ENCODE results near the gene FGF9.

The FGF9 gene

DNA sequence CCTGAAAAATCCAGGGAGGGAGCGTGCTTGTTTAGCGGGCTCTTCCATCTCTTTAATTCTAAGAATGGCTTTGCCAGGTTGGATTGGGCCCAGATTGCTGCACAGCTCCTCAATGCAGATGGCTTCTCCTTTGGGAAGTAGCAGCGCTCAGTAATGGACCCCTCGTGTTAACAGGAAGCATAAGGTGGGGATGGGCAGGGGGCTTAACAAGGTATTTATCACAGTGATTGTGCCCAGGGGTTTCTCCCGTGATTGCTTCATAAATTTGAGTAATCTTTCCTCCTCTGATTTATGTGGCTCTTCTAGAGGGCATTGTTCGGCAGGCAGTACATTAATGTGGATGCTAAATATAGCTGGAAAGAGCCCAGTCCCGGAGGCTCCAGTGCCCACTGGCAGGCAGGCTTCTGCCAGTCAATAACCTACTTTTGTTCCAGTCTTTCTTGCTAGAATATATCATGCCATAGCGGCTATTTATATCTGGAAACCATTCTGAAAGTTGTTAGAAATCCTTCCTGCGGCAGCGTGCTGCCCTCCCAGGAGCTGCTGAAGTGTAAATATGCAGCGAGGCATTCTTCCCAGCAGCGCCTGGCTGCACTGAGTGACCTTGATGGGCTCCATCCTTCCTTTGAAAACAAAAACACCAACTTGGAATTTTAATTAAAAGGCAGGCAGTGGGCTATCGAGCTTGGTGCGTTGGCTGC lies 65.0 kb downstream of the FGF9 start:
- H3K27me3 Mint-ChIP-seq = peaks cover 20% of the 10 kb centered on the region

DNA sequence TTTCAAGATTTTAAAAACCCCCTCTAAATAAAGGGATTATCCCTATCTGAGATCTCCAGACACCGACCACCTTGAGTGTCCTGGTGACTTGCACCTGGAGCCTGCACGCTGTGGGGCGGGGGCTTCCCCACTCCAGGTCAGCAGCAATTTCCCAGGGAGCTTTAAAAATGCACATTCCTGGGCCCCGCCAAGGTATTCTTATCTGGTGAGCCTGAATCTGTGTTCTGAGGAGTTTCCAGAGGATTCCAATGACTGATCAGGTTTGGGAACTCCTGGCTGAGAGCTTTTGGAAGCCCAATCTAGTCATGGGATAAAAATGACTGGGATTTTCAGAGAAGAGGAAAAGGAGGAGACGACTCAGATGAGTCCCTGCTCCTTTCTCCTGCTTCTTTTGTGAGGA lies 66.1 kb downstream of the FGF9 start:
- H3K27ac Mint-ChIP-seq (ENCODE audit: low read depth) = no peak overlapping the region
- no peaks in the 10 kb centered on the region for H3K4me1 Mint-ChIP-seq
- no peak for ATAC-seq (replicated peaks; ENCODE audit: extremely low read depth, poor library complexity, severe bottlenecking)
- no peak for DNase-seq (ENCODE audit: low spot score in 2 of 2)
- peaks cover 18% of the 10 kb centered on the region for H3K27me3 Mint-ChIP-seq
- no peaks in the 10 kb centered on the region for H3K36me3 Mint-ChIP-seq (ENCODE audit: insufficient read depth)
- no peaks in the 10 kb centered on the region for H3K9me3 Mint-ChIP-seq
- H3K4me3 Mint-ChIP-seq = no peak overlapping the region

More for the DNA sequence above, 65.0 kb downstream of the FGF9 start:
- ATAC-seq (replicated peaks; ENCODE audit: extremely low read depth, poor library complexity, severe bottlenecking) (no peak), DNase-seq (ENCODE audit: low spot score in 2 of 2) (no peak)
- no peaks in the 10 kb centered on the region for H3K36me3 Mint-ChIP-seq (ENCODE audit: insufficient read depth)
- H3K4me1 Mint-ChIP-seq = no peaks in the 10 kb centered on the region
- no peaks in the 10 kb centered on the region for H3K9me3 Mint-ChIP-seq
- H3K4me3 Mint-ChIP-seq = no peak overlapping the region
- no peak overlapping the region for H3K27ac Mint-ChIP-seq (ENCODE audit: low read depth)

DNA sequence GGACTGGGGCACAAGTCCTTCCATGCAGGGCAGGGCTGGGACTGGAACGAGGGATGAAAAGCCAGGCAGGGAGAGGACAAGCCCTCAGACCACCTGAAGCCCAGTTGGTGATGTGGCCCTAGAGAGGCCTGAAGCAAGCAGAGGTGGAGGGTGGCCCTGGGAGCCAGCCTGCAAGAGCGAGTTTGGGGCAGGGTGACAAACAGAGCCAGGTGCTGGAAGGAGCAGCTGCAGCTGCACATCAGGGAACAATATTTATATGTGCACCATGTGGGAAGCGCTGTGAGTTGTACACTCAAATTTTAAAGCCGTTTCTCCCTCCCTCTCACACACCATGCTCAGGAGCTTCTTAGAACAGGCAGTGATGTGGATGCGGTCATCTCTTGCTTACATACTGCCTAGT lies 67.8 kb downstream of the FGF9 start:
- no peaks in the 10 kb centered on the region for H3K4me1 Mint-ChIP-seq
- H3K9me3 Mint-ChIP-seq = no peaks in the 10 kb centered on the region
- peaks cover 18% of the 10 kb centered on the region for H3K27me3 Mint-ChIP-seq
- no peak for DNase-seq (ENCODE audit: low spot score in 2 of 2)
- no peak for ATAC-seq (replicated peaks; ENCODE audit: extremely low read depth, poor library complexity, severe bottlenecking)
- H3K36me3 Mint-ChIP-seq (ENCODE audit: insufficient read depth) = no peaks in the 10 kb centered on the region
- no peak overlapping the region for H3K4me3 Mint-ChIP-seq
- no peak overlapping the region for H3K27ac Mint-ChIP-seq (ENCODE audit: low read depth)

GRCh38 chr13:21739771-21740170 lies 68.9 kb downstream of the FGF9 start:
- H3K4me3 Mint-ChIP-seq = no peak overlapping the region
- H3K27me3 Mint-ChIP-seq = peaks cover 18% of the 10 kb centered on the region
- no peaks in the 10 kb centered on the region for H3K36me3 Mint-ChIP-seq (ENCODE audit: insufficient read depth)
- H3K4me1 Mint-ChIP-seq = no peaks in the 10 kb centered on the region
- no peaks in the 10 kb centered on the region for H3K9me3 Mint-ChIP-seq
- no peak for DNase-seq (ENCODE audit: low spot score in 2 of 2)
- H3K27ac Mint-ChIP-seq (ENCODE audit: low read depth) = no peak overlapping the region
- no peak for ATAC-seq (replicated peaks; ENCODE audit: extremely low read depth, poor library complexity, severe bottlenecking)

GRCh38 chr13:21741396-21741979 lies 70.6 kb downstream of the FGF9 start:
- ATAC-seq (replicated peaks; ENCODE audit: extremely low read depth, poor library complexity, severe bottlenecking) = no peak
- Mint-ChIP-seq H3K27ac (ENCODE audit: low read depth) (no peak overlapping the region), H3K4me3 (no peak overlapping the region), H3K36me3 (ENCODE audit: insufficient read depth) (no peaks in the 10 kb centered on the region), H3K27me3 (peaks cover 18% of the 10 kb centered on the region), H3K4me1 (no peaks in the 10 kb centered on the region), H3K9me3 (no peaks in the 10 kb centered on the region)
- DNase-seq (ENCODE audit: low spot score in 2 of 2) = no peak

DNA sequence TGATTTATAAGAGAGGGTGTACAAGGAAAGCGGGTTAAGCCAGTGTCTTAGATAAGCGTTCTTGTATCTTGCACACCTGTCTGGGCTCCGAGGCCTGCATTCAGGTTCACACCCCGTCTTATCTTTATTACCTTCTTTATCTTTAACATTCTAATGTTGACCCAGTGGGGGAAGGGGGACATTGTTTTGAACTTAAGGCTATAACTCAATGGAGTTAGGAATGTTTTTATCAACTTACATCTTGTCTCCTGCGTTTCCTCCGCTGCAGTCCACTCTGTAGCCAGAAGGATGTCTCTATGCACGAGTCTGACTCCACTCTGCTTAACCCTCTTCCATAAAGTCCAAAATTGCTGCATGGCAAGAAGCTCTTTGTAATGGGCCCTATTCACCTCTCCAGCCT lies 71.2 kb downstream of the FGF9 start:
- no peak for DNase-seq (ENCODE audit: low spot score in 2 of 2)
- Mint-ChIP-seq H3K4me1 (no peaks in the 10 kb centered on the region), H3K27ac (ENCODE audit: low read depth) (no peak overlapping the region), H3K9me3 (no peaks in the 10 kb centered on the region), H3K27me3 (peaks cover 18% of the 10 kb centered on the region), H3K36me3 (ENCODE audit: insufficient read depth) (no peaks in the 10 kb centered on the region), H3K4me3 (no peak overlapping the region)
- no peak for ATAC-seq (replicated peaks; ENCODE audit: extremely low read depth, poor library complexity, severe bottlenecking)

- no peak for ATAC-seq (replicated peaks; ENCODE audit: extremely low read depth, poor library complexity, severe bottlenecking)
- DNase-seq (ENCODE audit: low spot score in 2 of 2) = no peak
- Mint-ChIP-seq H3K36me3 (ENCODE audit: insufficient read depth) (no peaks in the 10 kb centered on the region), H3K4me1 (no peaks in the 10 kb centered on the region), H3K9me3 (no peaks in the 10 kb centered on the region), H3K27ac (ENCODE audit: low read depth) (no peak overlapping the region), H3K4me3 (no peak overlapping the region), H3K27me3 (peaks cover 4% of the 10 kb centered on the region)
Measured at GRCh38 chr13:21744149-21744548, 73.3 kb downstream of the FGF9 start.

GRCh38 chr13:21745307-21745706 lies 74.4 kb downstream of the FGF9 start:
- Mint-ChIP-seq H3K27ac (ENCODE audit: low read depth) (no peak overlapping the region), H3K36me3 (ENCODE audit: insufficient read depth) (no peaks in the 10 kb centered on the region), H3K9me3 (no peaks in the 10 kb centered on the region), H3K4me1 (no peaks in the 10 kb centered on the region), H3K27me3 (no peaks in the 10 kb centered on the region), H3K4me3 (no peak overlapping the region)
- ATAC-seq (replicated peaks; ENCODE audit: extremely low read depth, poor library complexity, severe bottlenecking) (no peak), DNase-seq (ENCODE audit: low spot score in 2 of 2) (no peak)

DNA sequence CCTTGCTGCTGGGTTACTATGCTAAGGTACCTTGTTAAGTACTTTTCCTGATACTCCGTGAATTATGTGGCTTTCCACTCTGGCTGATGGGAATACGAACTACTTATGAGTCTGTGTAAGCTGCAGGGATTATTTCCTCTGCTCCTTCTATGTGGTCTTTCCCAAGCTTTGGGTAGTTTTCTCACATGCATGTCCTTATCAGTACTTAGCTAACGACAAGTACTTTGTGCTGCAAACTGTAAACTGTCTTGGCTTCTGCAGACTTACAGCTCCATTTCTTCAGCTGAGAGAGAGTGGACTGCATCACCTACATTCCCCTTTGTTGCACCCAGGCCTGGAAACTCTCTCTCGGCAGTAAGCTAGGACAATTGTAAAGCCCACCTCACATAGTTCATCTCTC lies 76.6 kb downstream of the FGF9 start:
- H3K27me3 Mint-ChIP-seq = peaks cover 11% of the 10 kb centered on the region
- no peak overlapping the region for H3K27ac Mint-ChIP-seq (ENCODE audit: low read depth)
- no peak overlapping the region for H3K4me3 Mint-ChIP-seq
- ATAC-seq (replicated peaks; ENCODE audit: extremely low read depth, poor library complexity, severe bottlenecking) = no peak
- no peaks in the 10 kb centered on the region for H3K9me3 Mint-ChIP-seq
- H3K36me3 Mint-ChIP-seq (ENCODE audit: insufficient read depth) = no peaks in the 10 kb centered on the region
- no peak for DNase-seq (ENCODE audit: low spot score in 2 of 2)
- no peaks in the 10 kb centered on the region for H3K4me1 Mint-ChIP-seq

DNA sequence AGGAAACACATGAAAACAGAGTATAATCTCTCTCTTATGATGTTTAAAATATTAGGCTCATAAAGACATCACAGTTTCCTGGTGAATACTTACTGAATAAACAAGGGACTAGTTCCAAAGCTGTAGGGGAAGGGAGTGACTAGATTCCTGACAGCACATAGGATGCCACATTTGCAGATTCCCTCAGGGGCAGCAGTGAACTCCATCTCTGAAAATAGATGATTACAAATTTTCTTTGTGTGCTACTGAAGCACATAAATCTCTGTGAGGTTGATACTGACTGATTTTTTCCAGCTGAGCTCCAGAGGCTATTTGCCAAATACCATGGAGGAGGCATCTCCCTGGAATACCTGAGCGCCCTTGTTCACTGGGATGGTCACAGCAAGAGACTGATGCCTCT lies 77.3 kb downstream of the FGF9 start:
- DNase-seq (ENCODE audit: low spot score in 2 of 2) (no peak), ATAC-seq (replicated peaks; ENCODE audit: extremely low read depth, poor library complexity, severe bottlenecking) (no peak)
- no peaks in the 10 kb centered on the region for H3K9me3 Mint-ChIP-seq
- no peak overlapping the region for H3K4me3 Mint-ChIP-seq
- peaks cover 15% of the 10 kb centered on the region for H3K27me3 Mint-ChIP-seq
- no peaks in the 10 kb centered on the region for H3K36me3 Mint-ChIP-seq (ENCODE audit: insufficient read depth)
- no peak overlapping the region for H3K27ac Mint-ChIP-seq (ENCODE audit: low read depth)
- H3K4me1 Mint-ChIP-seq = no peaks in the 10 kb centered on the region

DNA sequence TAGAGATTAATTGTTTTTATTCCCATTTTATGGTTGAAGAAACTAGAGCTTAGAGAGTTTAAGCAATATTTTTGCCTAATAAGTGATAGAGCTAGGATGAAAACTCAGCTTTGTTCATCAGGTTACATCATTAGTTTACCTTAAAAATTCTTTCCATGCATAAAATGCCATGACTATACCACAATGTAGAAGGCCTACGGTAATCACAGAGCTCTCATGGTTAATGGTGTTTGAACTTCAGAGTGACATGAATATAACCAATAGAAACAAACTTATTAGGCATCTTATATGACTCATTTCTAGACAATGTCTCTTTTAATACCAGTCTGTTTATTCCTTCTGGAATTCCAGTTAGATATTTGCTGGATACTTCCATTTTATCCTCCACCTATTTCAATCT lies 78.5 kb downstream of the FGF9 start:
- Mint-ChIP-seq H3K9me3 (no peaks in the 10 kb centered on the region), H3K27ac (ENCODE audit: low read depth) (no peak overlapping the region), H3K4me1 (no peaks in the 10 kb centered on the region), H3K27me3 (peaks cover 28% of the 10 kb centered on the region), H3K4me3 (no peak overlapping the region), H3K36me3 (ENCODE audit: insufficient read depth) (no peaks in the 10 kb centered on the region)
- DNase-seq (ENCODE audit: low spot score in 2 of 2) (no peak), ATAC-seq (replicated peaks; ENCODE audit: extremely low read depth, poor library complexity, severe bottlenecking) (no peak)

DNA sequence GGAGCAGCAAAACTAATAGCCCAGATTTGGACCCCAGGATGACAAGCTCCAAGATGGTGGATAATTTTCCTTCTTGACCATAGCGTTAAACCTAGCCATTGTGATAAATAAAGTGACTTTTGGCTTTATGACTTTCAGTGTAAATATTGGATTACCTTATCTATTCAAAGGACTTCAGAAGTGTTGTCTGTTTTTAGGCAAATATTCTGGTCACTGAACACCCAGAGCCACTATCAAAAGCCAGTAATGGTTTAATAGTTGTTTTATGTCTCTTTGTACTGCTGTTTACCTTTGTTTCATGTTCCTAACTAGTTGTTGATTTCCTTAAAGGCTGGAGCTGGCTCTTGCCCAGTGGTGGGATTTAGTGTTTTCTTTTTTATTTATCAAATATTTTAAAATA lies 81.6 kb downstream of the FGF9 start:
- H3K9me3 Mint-ChIP-seq = no peaks in the 10 kb centered on the region
- no peaks in the 10 kb centered on the region for H3K36me3 Mint-ChIP-seq (ENCODE audit: insufficient read depth)
- H3K4me3 Mint-ChIP-seq = no peak overlapping the region
- no peak for ATAC-seq (replicated peaks; ENCODE audit: extremely low read depth, poor library complexity, severe bottlenecking)
- DNase-seq (ENCODE audit: low spot score in 2 of 2) = no peak
- peaks cover 44% of the 10 kb centered on the region for H3K27me3 Mint-ChIP-seq
- no peak overlapping the region for H3K27ac Mint-ChIP-seq (ENCODE audit: low read depth)
- H3K4me1 Mint-ChIP-seq = no peaks in the 10 kb centered on the region

GRCh38 chr13:21753117-21753729 lies 82.3 kb downstream of the FGF9 start:
- H3K4me1 Mint-ChIP-seq = no peaks in the 10 kb centered on the region
- DNase-seq (ENCODE audit: low spot score in 2 of 2) (no peak), ATAC-seq (replicated peaks; ENCODE audit: extremely low read depth, poor library complexity, severe bottlenecking) (no peak)
- peaks cover 44% of the 10 kb centered on the region for H3K27me3 Mint-ChIP-seq
- H3K36me3 Mint-ChIP-seq (ENCODE audit: insufficient read depth) = no peaks in the 10 kb centered on the region
- H3K4me3 Mint-ChIP-seq = no peak overlapping the region
- no peak overlapping the region for H3K27ac Mint-ChIP-seq (ENCODE audit: low read depth)
- H3K9me3 Mint-ChIP-seq = no peaks in the 10 kb centered on the region
